IMR-90 (cell line): ENCODE results near the gene TMEM269. TPM values are rescaled to one million over a fixed set of nuclear protein-coding genes. Genes with fewer than 3 reads are reported as not detected.

ENCODE experiments used
- ATAC-seq: fragments of 200-7000 bp; cut with Tn5 transposase; 2 replicates; pipeline ENCODE4 v1.9.1; 2020; ENCODE audit warnings: low read depth, mild to moderate bottlenecking, moderate library complexity
- BruUV-seq: library from RNA; stranded (reverse); fragments of 400-500 nt; replicated peaks from 2 replicates; lab custom pipeline; 2021; lab: Mats Ljungman, UMichigan
- CTCF ChIA-PET: fragments of 300-600 bp; formaldehyde crosslinking; extraction: SDS; loops from one replicate; lab custom pipeline; 2021; ENCODE audit warnings: antibody characterized with exemption; lab: Yijun Ruan, JAX
- POLR2A ChIA-PET: fragments of 300-600 bp; sonication (Branson Sonifier 250); formaldehyde crosslinking; loops from one replicate; lab custom pipeline; 2022; ENCODE audit warnings: antibody characterized with exemption; ENCODE audit not compliant: unreplicated experiment; lab: Charles Lee
- DNase-seq: peaks from one replicate; pipeline ENCODE4 v3.0.0; 2013
- H2AFZ ChIP-seq: replicated peaks from 2 replicates; pipeline ENCODE3; 2013; ENCODE audit warnings: low read length, mild to moderate bottlenecking; ENCODE audit not compliant: poor library complexity
- H2AK5ac ChIP-seq: 2 replicates; pipeline ENCODE4 v1.6.1; 2013; ENCODE audit warnings: low read depth, low read length, inconsistent platforms
- H2AK9ac ChIP-seq: replicated peaks from 2 replicates; pipeline ENCODE3; 2013; ENCODE audit warnings: mild to moderate bottlenecking, low read depth, low read length, moderate library complexity; ENCODE audit not compliant: poor library complexity
- H2BK120ac ChIP-seq: 2 replicates; pipeline ENCODE4 v1.6.1; 2013; ENCODE audit warnings: low read depth, low read length, inconsistent platforms
- H2BK15ac ChIP-seq: 3 replicates; pipeline ENCODE4 v1.6.1; 2013; ENCODE audit warnings: low read depth, low read length, inconsistent platforms
- H2BK20ac ChIP-seq: 2 replicates; pipeline ENCODE4 v1.6.1; 2013; ENCODE audit warnings: low read depth, mild to moderate bottlenecking, inconsistent platforms, low read length, moderate library complexity
- H2BK5ac ChIP-seq: 2 replicates; pipeline ENCODE4 v1.6.1; 2013; ENCODE audit warnings: mild to moderate bottlenecking, low read depth, low read length, inconsistent platforms; ENCODE audit not compliant: poor library complexity, severe bottlenecking
- H3K14ac ChIP-seq: replicated peaks from 2 replicates; pipeline ENCODE4 v1.6.1; 2013; ENCODE audit warnings: low read depth, low read length, inconsistent platforms
- H3K18ac ChIP-seq: 2 replicates; pipeline ENCODE4 v1.6.1; 2013; ENCODE audit warnings: low read depth, low read length, control low read depth
- H3K23ac ChIP-seq: 2 replicates; pipeline ENCODE4 v1.6.1; 2013; ENCODE audit warnings: low read depth, low read length, inconsistent platforms
- H3K27ac ChIP-seq: 2 replicates; pipeline ENCODE4 v1.5.1; 2013; ENCODE audit warnings: mild to moderate bottlenecking, control low read depth, low read length; ENCODE audit not compliant: insufficient read depth
- H3K27me3 ChIP-seq: 2 replicates; pipeline ENCODE4 v1.6.1; 2013; ENCODE audit warnings: low read length; ENCODE audit not compliant: control insufficient read depth, insufficient read depth
- H3K36me3 ChIP-seq: 2 replicates; pipeline ENCODE4 v1.6.1; 2013; ENCODE audit warnings: low read length, mixed read lengths; ENCODE audit not compliant: control insufficient read depth, insufficient read depth
- H3K4ac ChIP-seq: 2 replicates; pipeline ENCODE4 v1.6.1; 2013; ENCODE audit warnings: low read depth, low read length, inconsistent platforms
- H3K4me1 ChIP-seq: 2 replicates; pipeline ENCODE4 v1.6.1; 2013; ENCODE audit warnings: low read length, mixed read lengths; ENCODE audit not compliant: control insufficient read depth, insufficient read depth
- H3K4me2 ChIP-seq: 2 replicates; pipeline ENCODE4 v1.6.1; 2013; ENCODE audit warnings: low read depth, mild to moderate bottlenecking, control low read depth, low read length, moderate library complexity
- H3K4me3 ChIP-seq: 2 replicates; pipeline ENCODE4 v1.5.1; 2013; ENCODE audit warnings: low read depth, mild to moderate bottlenecking, control low read depth, low read length, moderate library complexity; ENCODE audit not compliant: insufficient read depth
- H3K56ac ChIP-seq: 2 replicates; pipeline ENCODE4 v1.6.1; 2013; ENCODE audit warnings: low read length, inconsistent platforms; ENCODE audit not compliant: insufficient read depth; ENCODE audit errors: extremely low read depth
- H3K79me1 ChIP-seq, 2 experiments: 2 replicates each; pipeline ENCODE4 v1.6.1; 2013; ENCODE audit warnings: low read length in 2 of 2, inconsistent platforms in 1 of 2, low read depth in 1 of 2
- H3K9ac ChIP-seq: 2 replicates; pipeline ENCODE4 v1.6.1; 2013; ENCODE audit warnings: low read depth, low read length, control low read depth
- H3K9me1 ChIP-seq: 2 replicates; pipeline ENCODE4 v1.6.1; 2013; ENCODE audit warnings: low read length, inconsistent platforms; ENCODE audit not compliant: insufficient read depth
- H3K9me3 ChIP-seq: 2 replicates; pipeline ENCODE4 v1.6.1; 2013; ENCODE audit warnings: low read length; ENCODE audit not compliant: control insufficient read depth, insufficient read depth
- H4K20me1 ChIP-seq: 2 replicates; pipeline ENCODE4 v1.6.1; 2013; ENCODE audit warnings: low read length, inconsistent platforms; ENCODE audit not compliant: insufficient read depth
- H4K5ac ChIP-seq: 2 replicates; pipeline ENCODE4 v1.6.1; 2013; ENCODE audit warnings: mild to moderate bottlenecking, low read depth, low read length, control low read depth
- H4K8ac ChIP-seq, 2 experiments: 2 replicates each; pipeline ENCODE4 v1.6.1; 2013; ENCODE audit warnings: low read depth in 2 of 2, low read length in 2 of 2, control low read depth in 1 of 2, inconsistent platforms in 1 of 2
- H4K91ac ChIP-seq: 2 replicates; pipeline ENCODE4 v1.6.1; 2013; ENCODE audit warnings: low read depth, low read length, inconsistent platforms; ENCODE audit not compliant: insufficient read depth
- CEBPB ChIP-seq: IDR thresholded peaks from 2 replicates; pipeline ENCODE4 v1.6.1; 2012; ENCODE audit warnings: low read depth, low read length, improper control_type of control experiment
- CHD1 ChIP-seq: IDR thresholded peaks from 2 replicates; pipeline ENCODE4 v1.6.1; 2012; ENCODE audit warnings: low read depth, low read length, improper control_type of control experiment
- CTCF ChIP-seq: conservative IDR thresholded peaks from 2 replicates; pipeline ENCODE4 v1.5.1; 2012; ENCODE audit warnings: mild to moderate bottlenecking, low read depth, low read length, improper control_type of control experiment
- ELK1 ChIP-seq: fragments of 150-350 bp; IDR thresholded peaks from 2 replicates; pipeline ENCODE4 v1.6.1; 2016; ENCODE audit warnings: low read depth, mild to moderate bottlenecking, low read length, moderate library complexity, borderline replicate concordance
- SMC3 ChIP-seq: fragments of 150-350 bp; IDR thresholded peaks from 2 replicates; pipeline ENCODE4 v1.6.1; 2016; ENCODE audit warnings: low read depth, mild to moderate bottlenecking, antibody characterized with exemption, low read length, moderate library complexity
- WGBS, 2 experiments: methylation state at CpG; one replicate each; pipeline versions ENCODE4 v1.1.5 to v1.1.7; 2013; ENCODE audit warnings: missing lambda C conversion rate in 2 of 2; ENCODE audit not compliant: insufficient read length in 1 of 2; ENCODE audit errors: extremely low coverage in 2 of 2; 5-methylcytosine and 5-hydroxymethylcytosine counted together
- dilution Hi-C: fragments of 300-500 bp; cut with HindIII; formaldehyde crosslinking; loops from one replicate; pipeline ENCODE4 v1.14.3; 2018; ENCODE audit warnings: low sequenced_read_pairs; ENCODE audit not compliant: unreplicated experiment
- in situ Hi-C: fragments of 300-500 bp; cut with MboI; formaldehyde crosslinking; loops from 3 replicates; pipeline ENCODE4 v1.14.3; 2019; ENCODE audit warnings: low sequenced_read_pairs, inconsistent platforms, mixed read lengths
- intact Hi-C: fragments of 100-400 bp; cut with micrococcal nuclease; formaldehyde crosslinking; loops from 2 replicates; pipeline ENCODE4 v1.10.0; 2022
- polyA plus RNA-seq, 3 experiments: library from polyadenylated mRNA; depleted of rRNA; stranded (reverse); fragments of >200 nt; gene quantifications; 2 replicates each; pipeline ENCODE4 v1.2.3, GENCODE V29; 2012; ENCODE audit warnings: low replicate concordance in 1 of 3
- total RNA-seq: library from RNA; depleted of rRNA; stranded (reverse); fragments of >200 nt; gene quantifications from 2 replicates; pipeline ENCODE4 v1.2.3, GENCODE V29; 2012

TMEM269 gene
- total and polyA plus RNA-seq, 2 of the 4 experiments (the other 2 are of a cell fraction): not detected

GRCh38 chr1:42743317-42744147 is 41.3 kb upstream of the TMEM269 start (continued):
- no peak for TF ChIP-seq CTCF

GRCh38 chr1:42744148-42744413 is 40.7 kb upstream of the TMEM269 start:
- ChIA-PET POLR2A (no interaction called here), CTCF (interaction anchor here (1.5 kb wide), 1 partner anchor 166 kb away, joined by 4 read pairs; no protein-coding TSS in a partner anchor)
- Histone ChIP-seq H3K36me3 (peaks cover 35% of the 10 kb centered on the region), H3K4me1 (no peaks in the 10 kb centered on the region), H3K18ac (no peak overlapping the region), H4K20me1 (peaks cover 18% of the 10 kb centered on the region), H2BK15ac (no peak overlapping the region; the same call in 2 of the 3 replicates), H2AK9ac (no peak overlapping the region), H2BK5ac (no peak overlapping the region), H3K4me2 (no peak overlapping the region), H3K79me1 (peaks cover 0 to 5% of the 10 kb centered on the region in 2 experiments; a peak in 1 of 4 replicates), H3K4ac (no peak overlapping the region), H3K4me3 (no peak overlapping the region), H3K27ac (no peak overlapping the region), H2AK5ac (no peak overlapping the region), H2BK120ac (no peak overlapping the region), H3K9me1 (peaks cover 5% of the 10 kb centered on the region; the same call in 1 of the 2 replicates), H3K9ac (no peak overlapping the region), H4K8ac (no peak overlapping the region), H2BK20ac (no peak overlapping the region), H3K27me3 (no peaks in the 10 kb centered on the region; the same call in 1 of the 2 replicates), H3K56ac (no peak overlapping the region), H4K5ac (no peak overlapping the region), H2AFZ (no peak overlapping the region), H3K14ac (no peak overlapping the region), H3K23ac (no peak overlapping the region), H4K91ac (no peak overlapping the region), H3K9me3 (no peaks in the 10 kb centered on the region)
- no TSS peak for BruUV-seq
- ATAC-seq (no peak), DNase-seq (no peak)
- TF ChIP-seq ELK1: no peak
- no peak for TF ChIP-seq SMC3
- TF ChIP-seq CEBPB: no peak
- TF ChIP-seq CHD1: no peak
- WGBS, 2 experiments: 94% methylated on average over 7 of the region's 9 CpGs; no CpG with 5 or more reads in 1 of the 2 experiments
- intact Hi-C loops: no loop called here
- dilution Hi-C loops: no loop called here
- in situ Hi-C loops: no loop called here
